HG03045 (cell line): ENCODE results near the gene CALML4.

Experiments
- ATAC-seq: cut with Tn5 transposase; IDR thresholded peaks from one replicate; pipeline ENCODE4 v1.9.1; 2021; ENCODE audit warnings: mild to moderate bottlenecking, moderate library complexity; ENCODE audit not compliant: unreplicated experiment

Gene CALML4

DNA sequence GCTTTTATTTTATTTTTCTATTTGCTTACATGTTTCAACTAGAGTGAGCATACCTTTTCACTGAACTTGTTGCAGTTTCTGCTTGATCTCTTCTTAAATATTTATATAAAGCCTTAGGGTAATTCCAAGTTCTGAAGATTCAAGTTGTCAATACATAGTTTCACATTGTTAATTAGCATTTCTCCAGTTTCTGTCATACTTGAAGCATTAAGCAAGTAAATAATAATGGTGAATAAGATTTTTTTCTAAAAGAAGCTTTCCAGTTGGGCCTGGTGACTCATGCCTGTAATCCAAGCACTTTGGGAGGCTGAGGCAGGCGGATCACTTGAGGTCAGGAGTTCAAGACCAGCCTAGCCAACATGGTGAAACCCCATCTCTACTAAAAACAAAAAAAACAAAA lies 53.9 kb downstream of the CALML4 start:
- ATAC-seq = no peak

DNA sequence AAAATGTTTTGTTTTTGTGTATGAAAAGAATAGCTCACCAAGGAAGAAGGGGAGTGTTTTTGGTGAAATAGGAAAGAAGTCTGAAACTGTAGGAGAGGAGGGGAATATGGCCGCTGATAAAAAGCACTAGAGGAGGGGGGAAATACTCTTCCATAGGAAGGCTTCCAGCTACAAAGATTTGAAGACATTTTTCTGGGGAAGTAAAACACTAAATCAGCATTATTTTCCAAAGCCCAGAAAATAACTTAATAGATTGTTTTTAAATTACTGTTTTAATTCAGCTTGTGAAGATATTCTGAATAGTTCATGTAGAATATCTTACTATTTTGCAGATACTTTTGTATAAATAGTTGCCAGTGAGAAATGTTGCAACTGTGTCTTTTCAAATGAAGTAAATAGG lies 54.9 kb downstream of the CALML4 start:
- ATAC-seq = no peak

DNA sequence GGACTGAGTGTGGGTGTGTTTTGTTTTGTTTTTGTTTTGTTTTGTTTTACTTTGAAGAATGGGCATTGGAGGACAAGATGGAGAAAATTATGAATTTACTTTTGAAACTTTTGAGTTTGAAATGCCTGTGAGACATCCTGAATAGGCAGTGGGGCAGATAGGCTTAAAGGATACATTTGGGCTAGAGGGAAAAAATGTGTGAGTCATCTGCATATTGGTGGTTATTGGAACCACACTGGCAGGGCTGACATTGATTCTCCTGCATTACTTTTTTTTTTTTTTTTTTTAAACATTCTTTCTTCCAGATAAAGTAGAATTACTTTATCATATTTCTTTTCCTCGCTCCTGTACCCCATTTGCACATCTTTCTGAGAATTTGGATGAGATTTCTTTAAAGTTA lies 56.1 kb downstream of the CALML4 start:
- no peak for ATAC-seq

DNA sequence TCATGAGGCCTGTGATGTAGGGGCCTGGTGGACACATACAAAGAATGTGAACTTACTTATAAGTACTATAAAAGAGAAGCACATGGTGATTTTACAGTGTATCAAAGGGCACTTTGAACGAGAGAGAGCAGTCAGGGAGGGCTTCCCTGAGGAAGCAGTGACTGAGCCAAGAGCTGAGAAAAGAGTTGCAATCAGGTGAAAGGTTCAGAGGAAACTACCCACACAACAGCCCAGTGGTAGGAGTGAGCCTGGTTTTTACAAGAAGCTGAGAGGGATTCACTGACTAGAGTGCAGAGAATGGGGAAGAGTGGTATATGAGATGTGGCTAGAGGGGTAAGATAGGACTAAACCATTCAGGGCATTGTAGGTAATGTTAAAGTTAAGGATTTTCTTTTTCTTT lies 57.1 kb downstream of the CALML4 start:
- ATAC-seq = no peak

DNA sequence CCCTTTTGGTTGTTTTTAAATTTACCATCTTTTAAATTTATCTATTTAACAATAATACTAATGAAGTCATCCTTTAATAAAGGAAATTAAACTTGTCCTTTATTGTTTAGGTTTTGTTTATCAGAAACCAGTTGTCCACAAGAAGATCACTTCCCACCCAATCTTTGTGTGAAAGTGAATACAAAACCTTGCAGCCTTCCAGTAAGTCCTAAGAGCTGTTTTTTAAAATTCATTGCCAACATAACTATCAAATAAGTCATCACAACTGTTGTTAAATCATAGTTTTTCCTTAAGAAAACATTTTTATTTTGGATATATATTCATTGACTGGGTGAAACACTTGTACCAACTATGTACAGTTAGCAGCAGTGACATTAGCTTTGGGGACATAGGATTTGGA lies 59.4 kb downstream of the CALML4 start:
- no peak for ATAC-seq

DNA sequence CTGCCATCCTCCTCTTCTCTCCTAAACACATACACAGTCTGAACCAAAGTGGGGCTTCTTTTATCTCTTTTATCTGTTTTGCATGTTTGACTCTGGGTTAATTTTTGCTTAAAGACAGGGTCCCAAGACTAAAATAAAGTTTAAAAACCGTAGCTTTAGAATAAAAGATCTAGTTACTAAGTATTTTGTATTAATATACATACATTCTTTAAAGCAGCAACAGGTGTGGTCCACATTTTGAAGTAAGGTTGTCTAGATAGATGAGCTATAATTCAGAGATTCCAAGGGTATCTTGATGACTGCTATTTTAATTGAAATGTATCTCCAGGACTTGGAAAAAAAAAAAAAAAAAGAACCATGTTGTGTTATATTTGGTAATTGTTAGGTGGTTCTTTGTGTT lies 61.3 kb downstream of the CALML4 start:
- no peak for ATAC-seq

DNA sequence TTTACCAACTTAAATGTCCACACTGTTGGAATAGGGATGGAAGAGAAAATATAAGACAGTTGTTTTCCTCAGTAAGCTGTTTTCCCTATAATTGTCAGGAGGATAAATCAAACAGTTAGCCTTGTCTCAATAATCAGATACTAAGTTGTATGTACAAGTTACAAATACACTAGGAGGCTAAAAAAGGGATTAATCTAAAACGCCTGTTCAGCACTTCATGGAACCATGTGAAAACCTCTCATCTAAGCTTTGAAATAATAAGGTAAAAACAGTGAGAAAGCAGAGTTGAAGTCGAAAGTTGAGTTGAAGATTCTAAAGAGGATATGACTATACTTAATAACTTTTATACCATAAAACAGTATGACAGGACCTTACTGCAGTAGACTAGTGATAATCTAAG lies 62.0 kb downstream of the CALML4 start:
- no peak for ATAC-seq
